Activated CD4-positive, alpha-beta memory T cell treated with anti-CD3 and anti-CD28 coated beads for 36 hours (primary cell): ENCODE data around the gene SAT2. TPM values are rescaled to one million over a fixed set of nuclear protein-coding genes. Genes with fewer than 3 reads are reported as not detected.

ENCODE experiments used
- CTCF ChIA-PET: fragments of 350-600 bp; sonication (Branson Sonifier 250); formaldehyde crosslinking; loops from one replicate; lab custom pipeline; 2021; ENCODE audit warnings: antibody characterized with exemption, inconsistent platforms; lab: Charles Lee
- POLR2A ChIA-PET: fragments of 350-600 bp; sonication (Branson Sonifier 250); formaldehyde crosslinking; loops from one replicate; lab custom pipeline; 2021; ENCODE audit warnings: antibody characterized with exemption; lab: Charles Lee
- DNase-seq: peaks from one replicate; pipeline ENCODE4 v3.0.0-alpha.2; 2020
- H3K27ac Mint-ChIP-seq: one replicate; pipeline ENCODE4 v1.8.0; 2021; ENCODE audit warnings: mixed read lengths
- H3K27me3 Mint-ChIP-seq: one replicate; pipeline ENCODE4 v1.8.0; 2021; ENCODE audit warnings: mixed read lengths
- H3K36me3 Mint-ChIP-seq: one replicate; pipeline ENCODE4 v1.8.0; 2021; ENCODE audit warnings: mixed read lengths
- H3K4me1 Mint-ChIP-seq: one replicate; pipeline ENCODE4 v1.8.0; 2021; ENCODE audit warnings: low read depth, mixed read lengths
- H3K4me3 Mint-ChIP-seq: one replicate; pipeline ENCODE4 v1.8.0; 2021; ENCODE audit warnings: mild to moderate bottlenecking, mixed read lengths
- H3K9me3 Mint-ChIP-seq: one replicate; pipeline ENCODE4 v1.8.0; 2021; ENCODE audit warnings: mixed read lengths
- intact Hi-C: fragments of 100-400 bp; cut with micrococcal nuclease; formaldehyde crosslinking; loops from one replicate; pipeline ENCODE4 v1.15.1; 2023
- total RNA-seq, 2 experiments: library from RNA; stranded (reverse); gene quantifications; one replicate each; pipeline ENCODE4 v1.2.3, GENCODE V29; 2021

Gene SAT2
- total RNA-seq = 10 to 100 TPM; 27.4 to 28.2 TPM

DNA sequence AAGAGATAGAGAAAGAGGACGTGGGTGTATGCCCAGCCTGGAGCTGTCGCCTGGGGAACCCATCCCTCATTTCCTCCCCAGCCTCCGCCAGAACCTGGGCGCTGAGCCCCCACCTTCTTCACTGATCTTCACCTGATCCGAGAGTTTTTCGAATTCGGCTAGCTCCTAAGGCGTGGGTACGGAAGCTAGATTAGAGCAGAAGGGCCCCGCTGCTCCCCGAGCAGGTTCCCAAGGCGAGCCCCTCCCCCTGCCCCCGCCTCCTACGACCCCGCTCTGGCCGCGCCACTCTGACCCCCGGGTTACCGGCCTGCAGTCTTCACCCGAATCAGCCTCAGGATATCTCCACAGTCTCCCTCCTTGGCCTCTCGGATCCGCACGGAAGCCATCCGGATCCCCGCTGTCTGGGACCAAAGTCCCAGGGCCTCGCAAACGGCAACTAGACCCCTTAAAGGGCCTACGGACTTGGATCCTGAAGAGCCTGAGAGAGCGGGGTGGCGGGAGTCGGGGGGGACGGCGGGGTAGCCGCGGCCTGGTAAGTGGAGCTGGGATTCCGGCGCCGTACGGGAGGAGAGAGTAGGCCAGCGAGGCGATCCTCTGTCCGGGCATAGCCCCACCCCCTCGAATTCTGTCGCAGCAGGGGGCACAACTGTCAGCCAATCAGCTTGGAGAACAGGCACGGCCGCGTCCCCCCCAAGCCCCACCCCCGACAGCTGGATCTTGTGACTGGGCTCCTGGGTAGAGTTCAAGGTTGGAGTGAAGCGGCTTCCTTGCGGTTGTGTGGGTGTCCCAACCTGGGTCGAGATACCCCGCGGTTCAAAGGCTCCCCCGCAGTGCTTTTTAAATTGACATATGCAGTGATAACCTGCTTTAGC, at the start of gene SAT2:
TSS of gene SAT2 (minus strand) at position 572 of the 872 bp plus-strand sequence. CDS start at position 386, 186 bp downstream.
- Mint-ChIP-seq H3K4me3 (peak within 1 kb of the TSS; percentile 89), H3K36me3 (no peaks in the 10 kb centered on the region), H3K27ac (peak within 1 kb of the TSS; percentile 58), H3K9me3 (no peaks in the 10 kb centered on the region), H3K4me1 (peaks cover 11% of the 10 kb centered on the region), H3K27me3 (no peaks in the 10 kb centered on the region)
- DNase-seq = peak; percentile 92
- ChIA-PET POLR2A (interaction anchor here (0.9 to 2.4 kb wide), 4 partner anchors 12 to 59 kb away, joined by 3 to 24 read pairs (median 6); partner anchors contain the start of genes ATP1B2, FXR2, TP53 and WRAP53), CTCF (interaction anchor here (0.7 to 3.1 kb wide), 10 partner anchors 10 to 115 kb away, joined by 3 to 26 read pairs (median 4); partner anchors contain the start of genes FXR2, MPDU1, TP53 and WRAP53)
- intact Hi-C loops = loop anchor here (1.0 kb wide), 1 partner anchor 12 kb away; no protein-coding TSS in a partner anchor

DNA sequence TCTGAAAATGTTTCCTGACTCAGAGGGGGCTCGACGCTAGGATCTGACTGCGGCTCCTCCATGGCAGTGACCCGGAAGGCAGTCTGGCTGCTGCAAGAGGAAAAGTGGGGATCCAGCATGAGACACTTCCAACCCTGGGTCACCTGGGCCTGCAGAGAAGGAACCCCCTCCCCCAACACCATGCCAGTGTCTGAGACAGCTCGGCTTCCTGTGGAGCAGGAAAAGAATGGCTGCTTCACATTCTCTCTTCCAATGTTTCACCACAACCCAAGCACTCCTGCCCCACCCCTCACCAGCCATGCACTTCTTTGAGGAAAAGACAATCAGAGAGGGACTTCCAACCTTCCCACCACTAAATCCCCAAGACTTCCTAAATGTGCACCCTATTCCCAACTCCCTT, 48.9 kb upstream of the SAT2 start:
- H3K4me1 Mint-ChIP-seq = no peaks in the 10 kb centered on the region
- peaks cover 9% of the 10 kb centered on the region for H3K9me3 Mint-ChIP-seq
- POLR2A ChIA-PET = no interaction called here
- H3K27me3 Mint-ChIP-seq = no peaks in the 10 kb centered on the region
- H3K4me3 Mint-ChIP-seq = no peak overlapping the region
- peaks cover 32% of the 10 kb centered on the region for H3K36me3 Mint-ChIP-seq
- no peak overlapping the region for H3K27ac Mint-ChIP-seq
- intact Hi-C loops = no loop called here
- CTCF ChIA-PET = no interaction called here
- no peak for DNase-seq

DNA sequence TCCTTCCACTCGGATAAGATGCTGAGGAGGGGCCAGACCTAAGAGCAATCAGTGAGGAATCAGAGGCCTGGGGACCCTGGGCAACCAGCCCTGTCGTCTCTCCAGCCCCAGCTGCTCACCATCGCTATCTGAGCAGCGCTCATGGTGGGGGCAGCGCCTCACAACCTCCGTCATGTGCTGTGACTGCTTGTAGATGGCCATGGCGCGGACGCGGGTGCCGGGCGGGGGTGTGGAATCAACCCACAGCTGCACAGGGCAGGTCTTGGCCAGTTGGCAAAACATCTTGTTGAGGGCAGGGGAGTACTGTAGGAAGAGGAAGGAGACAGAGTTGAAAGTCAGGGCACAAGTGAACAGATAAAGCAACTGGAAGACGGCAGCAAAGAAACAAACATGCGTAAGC, 47.3 kb upstream of the SAT2 start:
- ChIA-PET CTCF (no interaction called here), POLR2A (interaction anchor here (0.7 kb wide), 1 partner anchor 26 kb away, joined by 3 read pairs; no protein-coding TSS in a partner anchor)
- Mint-ChIP-seq H3K9me3 (peaks cover 9% of the 10 kb centered on the region), H3K27ac (no peak overlapping the region), H3K36me3 (peaks cover 39% of the 10 kb centered on the region), H3K27me3 (no peaks in the 10 kb centered on the region), H3K4me3 (no peak overlapping the region), H3K4me1 (no peaks in the 10 kb centered on the region)
- intact Hi-C loops = no loop called here
- no peak for DNase-seq

DNA sequence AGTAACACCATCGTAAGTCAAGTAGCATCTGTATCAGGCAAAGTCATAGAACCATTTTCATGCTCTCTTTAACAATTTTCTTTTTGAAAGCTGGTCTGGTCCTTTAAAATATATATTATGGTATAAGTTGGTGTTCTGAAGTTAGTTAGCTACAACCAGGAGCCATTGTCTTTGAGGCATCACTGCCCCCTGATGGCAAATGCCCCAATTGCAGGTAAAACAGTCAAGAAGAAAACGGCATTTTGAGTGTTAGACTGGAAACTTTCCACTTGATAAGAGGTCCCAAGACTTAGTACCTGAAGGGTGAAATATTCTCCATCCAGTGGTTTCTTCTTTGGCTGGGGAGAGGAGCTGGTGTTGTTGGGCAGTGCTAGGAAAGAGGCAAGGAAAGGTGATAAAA, 45.6 kb upstream of the SAT2 start:
- H3K9me3 Mint-ChIP-seq = peaks cover 9% of the 10 kb centered on the region
- H3K36me3 Mint-ChIP-seq = peaks cover 42% of the 10 kb centered on the region
- peak; percentile 68 for DNase-seq
- H3K4me3 Mint-ChIP-seq = no peak overlapping the region
- POLR2A ChIA-PET = interaction anchor here (1.0 kb wide), 1 partner anchor 46 kb away, joined by 3 read pairs; the partner anchor contains the start of gene SAT2
- H3K4me1 Mint-ChIP-seq = no peaks in the 10 kb centered on the region
- intact Hi-C loops = no loop called here
- CTCF ChIA-PET = interaction anchor here (1.1 to 3.4 kb wide), 15 partner anchors 11 to 318 kb away, joined by 3 to 21 read pairs (median 5); partner anchors contain the start of genes FXR2, SAT2, SHBG and TP53
- no peaks in the 10 kb centered on the region for H3K27me3 Mint-ChIP-seq
- no peak overlapping the region for H3K27ac Mint-ChIP-seq

DNA sequence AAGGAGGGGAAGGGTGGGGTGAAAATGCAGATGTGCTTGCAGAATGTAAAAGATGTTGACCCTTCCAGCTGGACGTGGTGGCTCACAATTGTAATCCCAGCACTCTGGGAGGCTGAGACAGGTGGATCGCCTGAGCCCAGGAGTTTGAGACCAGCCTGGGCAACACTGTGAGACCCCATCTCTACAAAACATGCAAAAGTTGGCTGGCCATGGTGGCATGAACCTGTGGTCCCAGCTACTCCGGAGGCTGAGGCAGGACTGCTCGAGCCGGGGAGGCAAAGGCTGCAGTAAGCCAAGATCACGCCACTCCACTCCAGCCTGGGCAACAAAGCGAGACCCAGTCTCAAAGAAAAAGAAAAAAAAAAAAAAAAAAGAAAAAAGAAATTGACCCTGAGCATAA, 40.9 kb upstream of the SAT2 start:
- Mint-ChIP-seq H3K9me3 (peaks cover 3% of the 10 kb centered on the region), H3K27ac (no peak overlapping the region), H3K4me1 (no peaks in the 10 kb centered on the region), H3K36me3 (peaks cover 24% of the 10 kb centered on the region), H3K27me3 (no peaks in the 10 kb centered on the region), H3K4me3 (no peak overlapping the region)
- ChIA-PET POLR2A (no interaction called here), CTCF (no interaction called here)
- DNase-seq = no peak
- intact Hi-C loops = no loop called here

DNA sequence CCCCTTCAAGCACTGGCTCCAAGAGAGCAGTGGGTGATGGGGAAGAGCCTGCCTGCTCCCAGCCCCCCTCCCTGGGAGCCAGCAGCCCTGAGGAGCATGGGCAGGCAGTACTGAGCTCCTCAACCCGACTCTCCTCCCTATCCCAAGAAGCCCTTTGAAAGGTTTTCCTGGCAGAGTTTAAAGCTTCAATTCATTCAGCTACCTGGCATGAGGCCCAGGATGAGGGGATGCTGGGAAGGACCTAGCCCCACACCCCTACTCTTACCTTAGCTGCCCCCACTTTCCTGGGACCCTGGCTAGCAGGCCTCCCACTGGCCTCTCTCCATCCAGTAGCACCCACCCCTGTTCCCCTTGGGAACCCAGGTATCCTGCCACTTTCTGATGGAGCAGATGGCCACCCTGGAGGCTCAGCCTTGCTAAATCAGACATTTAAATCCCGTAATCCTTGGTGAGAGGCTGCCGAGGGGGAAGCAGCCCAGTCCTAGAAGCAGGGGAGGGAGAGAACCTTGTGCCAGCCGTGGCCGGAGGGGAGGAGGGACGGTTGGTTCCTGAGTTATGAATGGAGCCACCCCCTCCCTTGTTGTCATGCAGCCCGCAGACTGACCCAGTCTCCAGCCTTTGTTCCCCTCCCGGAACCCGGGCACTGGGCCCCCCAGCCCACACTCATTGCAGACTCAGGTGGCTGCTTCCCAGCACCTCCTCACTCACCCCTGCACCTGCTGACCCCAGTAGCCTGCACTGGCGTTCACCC, 40.2 kb upstream of the SAT2 start:
- intact Hi-C loops = no loop called here
- H3K27me3 Mint-ChIP-seq = no peaks in the 10 kb centered on the region
- DNase-seq = no peak

DNA sequence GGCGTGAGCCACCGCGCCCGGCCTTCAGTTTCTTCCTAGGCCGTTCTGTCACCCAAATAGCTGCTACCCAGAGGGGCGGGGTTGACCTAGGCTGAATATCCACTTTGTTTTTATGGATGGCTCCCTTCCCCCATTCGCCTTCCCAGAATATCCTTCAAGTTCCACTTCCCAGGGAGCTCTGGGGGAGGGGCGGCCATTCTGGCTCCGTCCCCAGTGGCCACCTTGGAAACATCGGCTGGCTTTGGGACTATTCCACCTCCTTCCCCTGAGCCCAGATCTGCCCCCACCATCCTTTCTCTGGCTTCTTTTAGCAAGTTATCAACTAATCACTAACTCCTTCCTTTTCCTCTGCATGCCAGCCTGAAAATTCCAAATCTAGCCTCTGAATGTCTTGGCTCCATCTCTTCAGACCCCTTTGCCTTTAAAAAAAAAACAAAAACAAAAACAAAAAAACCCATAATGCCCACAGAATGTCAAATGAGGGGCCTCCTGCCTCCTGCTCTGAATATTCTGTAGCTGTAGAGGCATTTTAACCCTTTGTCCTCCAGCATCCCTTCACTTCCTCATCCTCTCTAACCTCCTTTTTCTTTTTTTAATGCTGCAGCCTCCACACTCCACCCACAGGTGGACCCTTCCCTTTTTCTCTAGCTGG, 29.5 kb upstream of the SAT2 start:
- CTCF ChIA-PET = interaction anchor here (1.0 kb wide), 1 partner anchor 25 kb away, joined by 3 read pairs; no protein-coding TSS in a partner anchor

More for the DNA sequence above, 40.2 kb upstream of the SAT2 start:
- ChIA-PET CTCF (interaction anchor here (0.6 kb wide), 2 partner anchors 116 to 158 kb away, joined by 3 read pairs; no protein-coding TSS in a partner anchor), POLR2A (interaction anchor here (1.0 kb wide), 1 partner anchor 20 kb away, joined by 3 read pairs; the partner anchor contains the start of gene TP53)
- Mint-ChIP-seq H3K36me3 (peaks cover 18% of the 10 kb centered on the region), H3K27ac (no peak overlapping the region), H3K9me3 (no peaks in the 10 kb centered on the region), H3K4me3 (no peak overlapping the region), H3K4me1 (no peaks in the 10 kb centered on the region)

DNA sequence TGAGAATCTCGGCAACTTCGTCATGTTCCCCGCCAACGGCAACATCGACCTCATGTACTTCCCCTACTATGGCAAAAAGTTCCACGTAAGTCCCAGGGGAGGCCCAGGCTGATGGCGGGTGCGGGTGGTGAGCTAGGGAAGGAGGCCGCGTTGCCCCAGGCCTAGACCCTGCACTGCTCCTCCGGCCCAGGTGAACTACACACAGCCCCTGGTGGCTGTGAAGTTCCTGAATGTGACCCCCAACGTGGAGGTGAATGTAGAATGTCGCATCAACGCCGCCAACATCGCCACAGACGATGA, 27.9 kb upstream of the SAT2 start:
- ChIA-PET CTCF (no interaction called here), POLR2A (no interaction called here)
- no peak overlapping the region for H3K4me3 Mint-ChIP-seq
- no peak for DNase-seq
- peaks cover 22% of the 10 kb centered on the region for H3K27me3 Mint-ChIP-seq
- H3K9me3 Mint-ChIP-seq = no peaks in the 10 kb centered on the region
- no peak overlapping the region for H3K27ac Mint-ChIP-seq
- H3K4me1 Mint-ChIP-seq = peaks cover 6% of the 10 kb centered on the region
- H3K36me3 Mint-ChIP-seq = no peaks in the 10 kb centered on the region
- intact Hi-C loops = no loop called here

More for the DNA sequence above, 29.5 kb upstream of the SAT2 start:
- no peak overlapping the region for H3K4me3 Mint-ChIP-seq
- peaks cover 13% of the 10 kb centered on the region for H3K27me3 Mint-ChIP-seq
- no peaks in the 10 kb centered on the region for H3K36me3 Mint-ChIP-seq
- POLR2A ChIA-PET = interaction anchor here (0.7 kb wide), 1 partner anchor 126 kb away, joined by 4 read pairs; no protein-coding TSS in a partner anchor
- no peaks in the 10 kb centered on the region for H3K4me1 Mint-ChIP-seq
- no peak for DNase-seq
- no peaks in the 10 kb centered on the region for H3K9me3 Mint-ChIP-seq
- intact Hi-C loops = no loop called here
- no peak overlapping the region for H3K27ac Mint-ChIP-seq

DNA sequence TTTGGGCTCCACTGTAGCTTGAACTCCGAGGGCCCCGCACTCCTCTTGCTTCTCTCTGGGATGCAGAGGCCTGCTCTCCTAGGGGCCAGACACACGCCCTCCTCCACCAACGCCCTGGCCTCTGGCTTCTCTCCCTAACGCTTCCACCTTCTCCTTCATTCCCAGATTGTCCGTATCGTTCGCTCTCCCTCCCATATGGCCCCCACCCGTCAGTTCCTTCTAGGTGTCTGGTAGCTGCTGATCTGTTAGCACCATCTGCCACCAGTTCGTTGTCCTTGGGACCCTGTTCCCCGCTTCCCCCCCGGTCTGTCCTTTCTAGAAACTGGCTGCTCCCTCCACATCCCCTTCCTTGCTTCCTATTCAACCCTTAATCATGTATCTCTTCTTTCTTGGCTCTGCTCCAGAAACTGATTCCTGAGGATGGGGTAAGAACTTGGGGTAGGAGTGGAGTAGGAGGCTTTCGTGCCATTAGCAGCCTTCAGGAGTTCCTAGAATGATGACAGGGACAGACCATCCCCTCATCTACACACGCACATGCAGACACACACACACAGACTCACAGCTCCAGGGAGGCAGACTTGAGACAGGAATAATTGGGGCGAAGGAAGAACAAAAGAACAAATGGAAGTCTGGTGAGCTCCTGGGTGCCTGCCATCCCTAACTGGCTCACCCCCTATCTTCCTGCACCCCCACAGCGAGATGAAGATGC, 27.4 kb upstream of the SAT2 start:
- Mint-ChIP-seq H3K9me3 (no peaks in the 10 kb centered on the region), H3K4me3 (no peak overlapping the region), H3K36me3 (no peaks in the 10 kb centered on the region), H3K27me3 (peaks cover 27% of the 10 kb centered on the region), H3K4me1 (peaks cover 11% of the 10 kb centered on the region), H3K27ac (no peak overlapping the region)
- DNase-seq = no peak
- intact Hi-C loops = no loop called here
- CTCF ChIA-PET = no interaction called here
- POLR2A ChIA-PET = no interaction called here

DNA sequence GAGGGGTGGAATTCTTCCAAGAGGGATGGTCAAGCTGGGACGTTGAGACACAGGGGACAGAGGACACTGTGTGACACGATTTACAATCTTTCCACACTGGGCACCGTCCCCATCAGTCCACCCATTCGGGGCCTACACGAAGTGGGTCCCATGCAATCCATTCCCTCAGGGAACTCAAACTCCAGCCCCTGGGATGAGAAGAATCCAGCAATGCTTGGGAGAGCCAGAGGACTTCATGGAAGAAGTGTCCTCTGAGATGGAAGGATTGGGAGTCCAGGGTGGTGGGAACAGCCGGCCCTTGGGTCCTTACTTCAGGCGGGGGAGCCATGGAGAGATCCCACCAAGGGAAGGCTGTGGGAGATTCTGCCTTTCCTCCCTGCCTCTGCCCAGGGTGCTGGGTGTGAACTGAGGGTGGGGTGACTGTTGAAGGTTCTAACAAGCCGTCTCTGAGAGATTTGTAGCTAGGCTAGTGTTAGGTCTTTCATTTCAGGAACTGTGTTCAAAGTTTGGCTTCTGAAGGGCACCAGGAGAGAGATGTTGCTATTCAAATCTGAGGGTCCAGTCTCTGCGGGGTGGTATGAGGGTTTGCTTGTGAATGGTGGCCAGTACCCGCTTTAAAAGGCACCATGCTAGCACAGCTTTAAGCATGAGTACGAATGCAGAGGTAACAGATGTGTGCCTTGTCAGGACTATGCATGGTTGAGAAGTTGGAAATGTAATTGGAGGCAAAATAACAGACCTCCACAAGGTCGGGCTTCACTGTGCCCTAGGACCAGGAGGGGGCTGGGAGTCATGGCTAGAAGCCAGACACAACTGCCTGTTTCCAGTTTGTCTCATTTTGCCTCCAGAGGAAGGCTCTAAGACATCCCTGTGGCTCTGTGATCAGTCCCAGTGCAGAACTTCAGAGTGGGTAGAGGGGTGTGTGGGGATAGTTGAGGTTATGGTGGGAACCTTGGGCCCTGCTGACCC, 25.1 kb upstream of the SAT2 start:
- H3K4me1 Mint-ChIP-seq = peaks cover 14% of the 10 kb centered on the region
- ChIA-PET POLR2A (interaction anchor here (2.5 kb wide), 1 partner anchor 35 kb away, joined by 14 read pairs; the partner anchor contains the start of genes TP53 and WRAP53), CTCF (no interaction called here)
- H3K27ac Mint-ChIP-seq = no peak overlapping the region
- no peaks in the 10 kb centered on the region for H3K36me3 Mint-ChIP-seq
- peaks cover 37% of the 10 kb centered on the region for H3K27me3 Mint-ChIP-seq
- DNase-seq = no peak
- intact Hi-C loops = no loop called here
- H3K4me3 Mint-ChIP-seq = no peak overlapping the region
- no peaks in the 10 kb centered on the region for H3K9me3 Mint-ChIP-seq
